ENCODE data around the gene FKBP2.

The FKBP2 gene

GRCh38 chr11:64255135-64256128 lies 14.5 kb downstream of the FKBP2 start:
- DNase-seq (ENCODE audit: extremely low read depth, low read depth): no peak
- TF ChIP-seq CTCF (IDR thresholded peaks at IDR 0.05; ENCODE audit: low read depth, low read length): no peak

GRCh38 chr11:64256300-64256699 lies 15.4 kb downstream of the FKBP2 start:
- no peak for DNase-seq (ENCODE audit: extremely low read depth, low read depth)
- TF ChIP-seq CTCF (IDR thresholded peaks at IDR 0.05; ENCODE audit: low read depth, low read length): no peak

GRCh38 chr11:64258356-64258755 lies 17.5 kb downstream of the FKBP2 start:
- DNase-seq (ENCODE audit: extremely low read depth, low read depth): no peak
- no peak for TF ChIP-seq CTCF (IDR thresholded peaks at IDR 0.05; ENCODE audit: low read depth, low read length)

- DNase-seq (ENCODE audit: extremely low read depth, low read depth): no peak
- no peak for TF ChIP-seq CTCF (IDR thresholded peaks at IDR 0.05; ENCODE audit: low read depth, low read length)
Measured at GRCh38 chr11:64258946-64259532, 18.1 kb downstream of the FKBP2 start.

- TF ChIP-seq CTCF (IDR thresholded peaks at IDR 0.05; ENCODE audit: low read depth, low read length): no peak
- no peak for DNase-seq (ENCODE audit: extremely low read depth, low read depth)
Measured at GRCh38 chr11:64259533-64260067, 18.7 kb downstream of the FKBP2 start.

- TF ChIP-seq CTCF (IDR thresholded peaks at IDR 0.05; ENCODE audit: low read depth, low read length): no peak
Measured at GRCh38 chr11:64260147-64260708, 19.3 kb downstream of the FKBP2 start.

More at GRCh38 chr11:64260147-64260708, 19.3 kb downstream of the FKBP2 start:
- DNase-seq (ENCODE audit: extremely low read depth, low read depth): no peak

All from AG09319 (cell line).